HEK293T (cell line): Measurements from ENCODE around the gene FAM13C.
A peak's percentile ranks its signal among the peaks of the same experiment; 100 is the strongest.
"Not testable (repeated sequence)": the region's sequence is repeated elsewhere in the genome, so short reads cannot be mapped to it uniquely, and the experiment has no call there.

Source experiments
- CTCF ChIA-PET: fragments of 350-600 bp; formaldehyde crosslinking; extraction: SDS; loops from one replicate; lab custom pipeline; 2021; ENCODE audit warnings: antibody characterized with exemption, inconsistent platforms; lab: Yijun Ruan, JAX
- POLR2A ChIA-PET: fragments of 350-600 bp; formaldehyde crosslinking; extraction: SDS; loops from one replicate; lab custom pipeline; 2020; ENCODE audit warnings: antibody characterized with exemption, inconsistent platforms; lab: Yijun Ruan, JAX
- DNase-seq: peaks from one replicate; pipeline ENCODE4 v3.0.0; 2012; ENCODE audit warnings: mixed read lengths; ENCODE audit errors: extremely low spot score
- ARNT ChIP-seq: fragments of 450-650 bp; IDR thresholded peaks from 2 replicates; pipeline ENCODE4 v1.6.1; 2017; ENCODE audit warnings: mild to moderate bottlenecking
- BHLHE40 ChIP-seq: fragments of 450-650 bp; IDR thresholded peaks from 2 replicates; pipeline ENCODE4 v1.6.1; 2016; ENCODE audit warnings: mild to moderate bottlenecking, moderate library complexity, borderline replicate concordance
- CTBP1 ChIP-seq: fragments of 450-650 bp; IDR thresholded peaks from 2 replicates; pipeline ENCODE4 v1.6.1; 2016; ENCODE audit warnings: borderline replicate concordance
- ELF4 ChIP-seq: fragments of 450-650 bp; IDR thresholded peaks from 2 replicates; pipeline ENCODE4 v1.6.1; 2017; ENCODE audit warnings: antibody characterized with exemption
- FOXA1 ChIP-seq: fragments of 450-650 bp; IDR thresholded peaks from 2 replicates; pipeline ENCODE4 v1.6.1; 2016; ENCODE audit warnings: mild to moderate bottlenecking
- FOXK2 ChIP-seq: fragments of 450-650 bp; IDR thresholded peaks from 2 replicates; pipeline ENCODE4 v1.6.1; 2016; ENCODE audit warnings: mild to moderate bottlenecking
- FOXM1 ChIP-seq: fragments of 450-650 bp; IDR thresholded peaks from 2 replicates; pipeline ENCODE4 v1.6.1; 2017; ENCODE audit warnings: mild to moderate bottlenecking, borderline replicate concordance
- HDGF ChIP-seq: fragments of 450-650 bp; IDR thresholded peaks from 2 replicates; pipeline ENCODE4 v1.6.1; 2017; ENCODE audit warnings: antibody characterized with exemption, borderline replicate concordance
- L3MBTL2 ChIP-seq: fragments of 450-650 bp; conservative IDR thresholded peaks from 2 replicates; pipeline ENCODE4 v1.6.1; 2016; ENCODE audit warnings: mild to moderate bottlenecking
- LEF1 ChIP-seq: fragments of 450-650 bp; IDR thresholded peaks from 2 replicates; pipeline ENCODE4 v1.6.1; 2017; ENCODE audit warnings: mild to moderate bottlenecking, borderline replicate concordance
- NFRKB ChIP-seq: fragments of 450-650 bp; IDR thresholded peaks from 2 replicates; pipeline ENCODE4 v1.6.1; 2016; ENCODE audit warnings: mild to moderate bottlenecking, moderate library complexity
- SP1 ChIP-seq: fragments of 450-650 bp; IDR thresholded peaks from 2 replicates; pipeline ENCODE4 v1.6.1; 2017
- SUZ12 ChIP-seq: fragments of 450-650 bp; IDR thresholded peaks from 2 replicates; pipeline ENCODE4 v1.6.1; 2016; ENCODE audit warnings: mild to moderate bottlenecking
- TARDBP ChIP-seq: fragments of 450-650 bp; IDR thresholded peaks from 2 replicates; pipeline ENCODE4 v1.6.1; 2016
- ZNF384 ChIP-seq: fragments of 450-650 bp; IDR thresholded peaks from 2 replicates; pipeline ENCODE4 v1.6.1; 2016
- TF ChIP-seq, protein P1 (sequence below): fragments of 450-650 bp; IDR thresholded peaks from 2 replicates; pipeline ENCODE4 v1.6.1; 2016

The FAM13C gene

DNA sequence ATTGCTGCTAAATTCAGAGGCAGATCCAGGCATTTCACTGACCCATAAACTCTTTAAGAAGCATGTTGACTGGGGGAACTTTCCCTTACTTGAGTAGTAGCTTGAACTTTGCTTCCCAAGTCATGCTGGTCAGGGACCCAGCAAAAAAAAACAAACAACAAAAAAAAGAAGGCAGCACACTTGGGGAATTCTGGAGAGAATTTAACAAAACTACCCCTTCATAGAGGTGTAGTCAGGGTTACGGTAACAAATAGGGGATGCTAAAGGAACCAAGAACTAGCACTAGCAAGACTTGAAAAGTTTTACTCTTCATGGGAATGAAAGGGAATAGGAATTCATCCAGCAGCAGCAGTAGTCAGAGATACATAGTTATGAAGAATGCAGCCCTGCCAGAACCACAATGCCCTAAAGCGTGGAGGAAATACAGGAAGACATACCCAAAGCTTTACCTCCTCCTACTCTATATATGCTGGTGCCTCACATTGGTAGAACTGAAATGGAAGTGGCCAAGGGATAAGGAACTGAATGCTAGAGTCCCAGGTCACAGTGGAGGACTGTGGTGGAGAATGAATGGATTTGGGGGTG, 118.6 kb downstream of the FAM13C start:
- no peak for DNase-seq
- TF ChIP-seq HDGF: no peak
- no peak for TF ChIP-seq ELF4
- no peak for TF ChIP-seq ARNT
- no peak for TF ChIP-seq FOXK2
- TF ChIP-seq ZNF384: no peak
- TF ChIP-seq SP1: no peak
- TF ChIP-seq CTBP1: no peak
- TF ChIP-seq, protein P1, sequence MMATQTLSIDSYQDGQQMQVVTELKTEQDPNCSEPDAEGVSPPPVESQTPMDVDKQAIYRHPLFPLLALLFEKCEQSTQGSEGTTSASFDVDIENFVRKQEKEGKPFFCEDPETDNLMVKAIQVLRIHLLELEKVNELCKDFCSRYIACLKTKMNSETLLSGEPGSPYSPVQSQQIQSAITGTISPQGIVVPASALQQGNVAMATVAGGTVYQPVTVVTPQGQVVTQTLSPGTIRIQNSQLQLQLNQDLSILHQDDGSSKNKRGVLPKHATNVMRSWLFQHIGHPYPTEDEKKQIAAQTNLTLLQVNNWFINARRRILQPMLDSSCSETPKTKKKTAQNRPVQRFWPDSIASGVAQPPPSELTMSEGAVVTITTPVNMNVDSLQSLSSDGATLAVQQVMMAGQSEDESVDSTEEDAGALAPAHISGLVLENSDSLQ: no peak
- TF ChIP-seq BHLHE40: no peak
- TF ChIP-seq L3MBTL2: no peak
- TF ChIP-seq TARDBP: no peak
- TF ChIP-seq LEF1: no peak
- no peak for TF ChIP-seq SUZ12
- TF ChIP-seq FOXA1: no peak
- TF ChIP-seq NFRKB: no peak
- TF ChIP-seq FOXM1: no peak
- ChIA-PET POLR2A (no interaction called here), CTCF (no interaction called here)

DNA sequence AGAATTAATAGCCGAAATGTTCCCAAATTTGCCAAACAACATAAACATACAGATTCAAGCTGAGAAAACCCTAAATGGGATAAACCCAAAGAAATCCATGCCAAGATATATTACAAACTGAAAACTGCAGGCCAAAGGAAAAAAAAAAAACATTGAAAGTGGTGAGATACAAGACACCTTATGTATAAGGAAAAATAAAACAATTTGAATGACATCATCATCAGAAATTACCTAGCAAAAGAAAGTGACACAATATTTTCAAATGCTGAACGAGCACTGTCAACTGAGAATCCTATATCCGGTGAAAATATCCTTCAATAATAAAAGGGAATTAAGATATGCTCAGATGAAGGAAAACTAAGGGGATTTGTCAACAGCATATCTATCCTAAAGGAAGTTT, 119.4 kb downstream of the FAM13C start:
- ChIA-PET CTCF (no interaction called here), POLR2A (no interaction called here)
- DNase-seq: no peak
- TF ChIP-seq ZNF384 (no peak), TARDBP (no peak), NFRKB (no peak)

GRCh38 chr10:59242057-59242456, 120.3 kb downstream of the FAM13C start:
- POLR2A ChIA-PET: no interaction called here
- CTCF ChIA-PET: no interaction called here
- DNase-seq: no peak
- no peak for TF ChIP-seq ZNF384
- no peak for TF ChIP-seq BHLHE40
- TF ChIP-seq ARNT: no peak
- no peak for TF ChIP-seq NFRKB
- no peak for TF ChIP-seq FOXK2
- no peak for TF ChIP-seq HDGF
- TF ChIP-seq SP1: no peak
- no peak for TF ChIP-seq FOXA1
- TF ChIP-seq FOXM1: no peak
- TF ChIP-seq TARDBP: no peak
- TF ChIP-seq CTBP1: no peak
- TF ChIP-seq LEF1: no peak
- TF ChIP-seq, protein P1: no peak
- no peak for TF ChIP-seq ELF4

DNA sequence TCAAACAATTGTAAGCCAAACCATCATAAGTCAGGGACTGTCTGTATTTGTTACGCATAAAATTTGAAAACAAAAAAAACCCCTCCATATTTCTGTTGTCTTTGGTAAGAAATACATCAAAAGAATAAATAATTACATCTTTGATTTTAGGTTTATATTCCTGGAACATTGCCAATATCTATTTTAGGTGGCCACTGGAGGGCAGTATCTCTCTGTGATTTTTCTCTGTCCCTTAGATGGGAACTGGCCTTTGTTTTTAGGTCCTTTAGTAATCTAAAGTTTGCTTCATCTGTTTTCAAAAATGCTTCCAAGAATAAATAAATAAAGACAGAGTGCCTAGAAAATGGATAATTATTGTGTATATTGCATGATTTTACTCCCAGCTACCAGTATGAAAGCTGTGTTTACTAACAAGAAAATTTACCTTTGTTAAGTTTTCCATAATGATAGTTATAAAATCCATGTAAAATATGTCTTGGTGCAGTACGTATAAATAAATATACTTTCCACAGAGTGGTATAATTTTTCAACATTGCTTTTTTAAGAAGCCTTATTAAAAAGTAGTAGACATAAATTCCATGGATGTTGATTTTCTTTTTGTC, 121.7 kb downstream of the FAM13C start:
- no peak for TF ChIP-seq NFRKB
- no peak for TF ChIP-seq FOXK2
- TF ChIP-seq FOXA1: no peak
- TF ChIP-seq ELF4: no peak
- TF ChIP-seq BHLHE40: no peak
- TF ChIP-seq SP1: no peak
- TF ChIP-seq, protein P1: no peak
- TF ChIP-seq L3MBTL2: no peak
- TF ChIP-seq FOXM1: no peak
- no peak for TF ChIP-seq SUZ12
- no peak for TF ChIP-seq TARDBP
- no peak for TF ChIP-seq HDGF
- TF ChIP-seq ARNT: no peak
- TF ChIP-seq ZNF384: no peak
- TF ChIP-seq LEF1: no peak
- no peak for TF ChIP-seq CTBP1
- POLR2A ChIA-PET: no interaction called here
- DNase-seq: peak; percentile 21
- CTCF ChIA-PET: no interaction called here

DNA sequence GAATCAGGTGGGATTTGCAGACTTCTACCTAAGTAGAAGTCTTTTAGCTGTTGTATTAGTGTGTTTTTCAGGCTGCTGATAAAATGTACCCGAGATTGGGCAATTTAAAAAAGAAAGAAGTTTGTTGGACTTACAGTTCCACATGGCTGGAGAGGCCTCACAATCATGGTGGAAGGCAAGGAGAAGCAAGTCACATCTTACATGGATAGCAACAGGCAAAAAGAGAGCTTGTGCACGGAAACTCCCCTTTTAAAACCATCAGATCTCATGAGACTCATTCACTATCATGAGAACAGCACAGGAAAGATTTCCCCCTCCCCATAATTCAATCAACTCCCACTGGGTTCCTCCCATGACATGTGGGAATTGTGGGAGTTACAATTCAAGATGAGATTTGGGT, 123.2 kb downstream of the FAM13C start:
- DNase-seq, POLR2A ChIA-PET, CTCF ChIA-PET: not testable (repeated sequence)

- ChIA-PET POLR2A (no interaction called here), CTCF (no interaction called here)
- no peak for DNase-seq
- TF ChIP-seq L3MBTL2 (no peak), FOXM1 (no peak), ARNT (no peak), SUZ12 (no peak), ZNF384 (no peak), FOXK2 (no peak), ELF4 (no peak), HDGF (no peak), FOXA1 (no peak), TARDBP (no peak), BHLHE40 (no peak), LEF1 (no peak), NFRKB (no peak)
- TF ChIP-seq, protein P1: no peak
Observed at GRCh38 chr10:59237775-59238174, 124.6 kb downstream of the FAM13C start.
